Measurements from ENCODE around the gene MEG3. TPM values are rescaled to one million over a fixed set of nuclear protein-coding genes. Genes with fewer than 3 reads are reported as not detected.
"Not testable (repeated sequence)": the region's sequence is repeated elsewhere in the genome, so short reads cannot be mapped to it uniquely, and the experiment has no call there.

Gene MEG3
- total RNA-seq, 1 experiment from 2014 or later = 62.4 TPM

- Histone ChIP-seq H3K27me3 (ENCODE audit: control insufficient read depth, insufficient read depth, low read length) (no peaks in the 10 kb centered on the region), H3K9me3 (ENCODE audit: control insufficient read depth, insufficient read depth, low read depth, low read length) (no peaks in the 10 kb centered on the region), H3K4me1 (ENCODE audit: control insufficient read depth, insufficient read depth, low read length) (no peaks in the 10 kb centered on the region), H3K4me3 (ENCODE audit: low read depth in 2 of 2, low read length in 2 of 2) (no peak overlapping the region), H3K36me3 (ENCODE audit: control insufficient read depth, insufficient read depth, low read length) (no peaks in the 10 kb centered on the region), H3K27ac (ENCODE audit: low read length) (no peak overlapping the region)
- DNase-seq (ENCODE audit: low read depth, low spot score) (no peak), ATAC-seq (no peak)
- TF ChIP-seq, protein P1, sequence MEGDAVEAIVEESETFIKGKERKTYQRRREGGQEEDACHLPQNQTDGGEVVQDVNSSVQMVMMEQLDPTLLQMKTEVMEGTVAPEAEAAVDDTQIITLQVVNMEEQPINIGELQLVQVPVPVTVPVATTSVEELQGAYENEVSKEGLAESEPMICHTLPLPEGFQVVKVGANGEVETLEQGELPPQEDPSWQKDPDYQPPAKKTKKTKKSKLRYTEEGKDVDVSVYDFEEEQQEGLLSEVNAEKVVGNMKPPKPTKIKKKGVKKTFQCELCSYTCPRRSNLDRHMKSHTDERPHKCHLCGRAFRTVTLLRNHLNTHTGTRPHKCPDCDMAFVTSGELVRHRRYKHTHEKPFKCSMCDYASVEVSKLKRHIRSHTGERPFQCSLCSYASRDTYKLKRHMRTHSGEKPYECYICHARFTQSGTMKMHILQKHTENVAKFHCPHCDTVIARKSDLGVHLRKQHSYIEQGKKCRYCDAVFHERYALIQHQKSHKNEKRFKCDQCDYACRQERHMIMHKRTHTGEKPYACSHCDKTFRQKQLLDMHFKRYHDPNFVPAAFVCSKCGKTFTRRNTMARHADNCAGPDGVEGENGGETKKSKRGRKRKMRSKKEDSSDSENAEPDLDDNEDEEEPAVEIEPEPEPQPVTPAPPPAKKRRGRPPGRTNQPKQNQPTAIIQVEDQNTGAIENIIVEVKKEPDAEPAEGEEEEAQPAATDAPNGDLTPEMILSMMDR (IDR thresholded peaks at IDR 0.05) = no peak
- no peak for TF ChIP-seq SIN3A (IDR thresholded peaks at IDR 0.05; ENCODE audit: borderline replicate concordance, insufficient read depth, low read depth, low read length)
- TF ChIP-seq POLR2AphosphoS5 (IDR thresholded peaks at IDR 0.05; ENCODE audit: low read depth, low read length) = no peak
- TF ChIP-seq REST (IDR thresholded peaks at IDR 0.05; ENCODE audit: insufficient read depth in 1 of 2, low read depth in 2 of 2, low read length in 1 of 2) = no peak
- TF ChIP-seq TCF7L2 (IDR thresholded peaks at IDR 0.05; ENCODE audit: low read depth, low read length) = no peak
- POLR2A ChIA-PET = no interaction called here
- CTCF ChIA-PET = no interaction called here
- no TSS peak for BruUV-seq (replicated peaks)
- in situ Hi-C loops (cut with HindIII; ENCODE audit: low pct_unique_long_range_greater_than_20kb, low sequenced_read_pairs) = no loop called here
- intact Hi-C loops (cut with micrococcal nuclease; ENCODE audit: unreplicated experiment) = no loop called here
Observed at GRCh38 chr14:100796946-100797345, 29.0 kb upstream of the MEG3 start.

GRCh38 chr14:100800041-100800440, 25.9 kb upstream of the MEG3 start:
- Histone ChIP-seq H3K4me3 (ENCODE audit: low read depth in 2 of 2, low read length in 2 of 2) (no peak overlapping the region), H3K27me3 (ENCODE audit: control insufficient read depth, insufficient read depth, low read length) (no peaks in the 10 kb centered on the region), H3K9me3 (ENCODE audit: control insufficient read depth, insufficient read depth, low read depth, low read length) (no peaks in the 10 kb centered on the region), H3K27ac (ENCODE audit: low read length) (no peak overlapping the region), H3K4me1 (ENCODE audit: control insufficient read depth, insufficient read depth, low read length) (no peaks in the 10 kb centered on the region), H3K36me3 (ENCODE audit: control insufficient read depth, insufficient read depth, low read length) (no peaks in the 10 kb centered on the region)
- ATAC-seq = no peak
- no TSS peak for BruUV-seq (replicated peaks)
- in situ Hi-C loops (cut with HindIII; ENCODE audit: low pct_unique_long_range_greater_than_20kb, low sequenced_read_pairs) = no loop called here
- no peak for DNase-seq (ENCODE audit: low read depth, low spot score)
- TF ChIP-seq POLR2AphosphoS5 (IDR thresholded peaks at IDR 0.05; ENCODE audit: low read depth, low read length) (no peak), SIN3A (IDR thresholded peaks at IDR 0.05; ENCODE audit: borderline replicate concordance, insufficient read depth, low read depth, low read length) (no peak)
- CTCF ChIA-PET = no interaction called here
- POLR2A ChIA-PET = no interaction called here
- intact Hi-C loops (cut with micrococcal nuclease; ENCODE audit: unreplicated experiment) = no loop called here

DNA sequence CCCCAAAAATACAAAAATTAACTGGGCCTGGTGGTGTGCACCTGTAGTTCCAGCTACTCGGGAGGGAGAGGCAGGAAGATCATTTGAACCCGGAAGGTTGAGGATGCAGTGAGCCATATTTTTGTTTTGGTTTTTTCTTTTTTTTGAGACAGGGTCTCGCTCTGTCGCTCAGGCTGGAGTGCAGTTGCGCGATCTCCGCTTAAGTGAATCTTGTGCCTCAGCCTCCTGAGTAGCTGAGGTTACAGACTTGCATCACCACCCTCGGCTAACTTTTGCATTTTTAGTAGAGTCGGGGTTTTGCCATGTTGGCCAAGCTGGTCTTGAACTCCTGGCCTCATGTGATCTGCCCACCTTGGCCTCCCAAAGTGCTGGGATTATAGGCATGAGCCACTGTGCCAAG, 24.5 kb upstream of the MEG3 start:
- BruUV-seq (replicated peaks); H3K27ac ChIP-seq (ENCODE audit: low read length); ATAC-seq; intact Hi-C loops (cut with micrococcal nuclease; ENCODE audit: unreplicated experiment); H3K9me3 ChIP-seq (ENCODE audit: control insufficient read depth, insufficient read depth, low read depth, low read length); in situ Hi-C loops (cut with HindIII; ENCODE audit: low pct_unique_long_range_greater_than_20kb, low sequenced_read_pairs); H3K4me3 ChIP-seq (ENCODE audit: low read depth in 2 of 2, low read length in 2 of 2); DNase-seq (ENCODE audit: low read depth, low spot score); POLR2A ChIA-PET; H3K4me1 ChIP-seq (ENCODE audit: control insufficient read depth, insufficient read depth, low read length); H3K36me3 ChIP-seq (ENCODE audit: control insufficient read depth, insufficient read depth, low read length); CTCF ChIA-PET; H3K27me3 ChIP-seq (ENCODE audit: control insufficient read depth, insufficient read depth, low read length): not testable (repeated sequence)

Data from Panc1 (cell line).